Neural crest cell (in vitro differentiated cells): ENCODE results near the gene PIK3R3. TPM values are rescaled to one million over a fixed set of nuclear protein-coding genes. Genes with fewer than 3 reads are reported as not detected.

Experiments
- DNase-seq: peaks from one replicate; pipeline ENCODE4 v3.0.0; 2021; ENCODE audit warnings: low read depth, mixed read lengths, low spot score
- H3K27ac Mint-ChIP-seq: one replicate; pipeline ENCODE4 v1.8.0; 2021; ENCODE audit warnings: mild to moderate bottlenecking, mixed read lengths; ENCODE audit not compliant: unreplicated experiment
- H3K27me3 Mint-ChIP-seq: 2 replicates; pipeline ENCODE4 v1.8.0; 2021; ENCODE audit warnings: low read depth, mild to moderate bottlenecking, mixed read lengths
- H3K36me3 Mint-ChIP-seq: 2 replicates; pipeline ENCODE4 v1.8.0; 2021; ENCODE audit warnings: low read depth, mild to moderate bottlenecking, mixed read lengths
- H3K4me1 Mint-ChIP-seq: 2 replicates; pipeline ENCODE4 v1.8.0; 2021; ENCODE audit warnings: mixed read lengths
- H3K4me3 Mint-ChIP-seq: one replicate; pipeline ENCODE4 v1.8.0; 2021; ENCODE audit warnings: mild to moderate bottlenecking, mixed read lengths
- H3K9me3 Mint-ChIP-seq: 2 replicates; pipeline ENCODE4 v1.8.0; 2021; ENCODE audit warnings: mixed read lengths
- CTCF ChIP-seq: fragments of 200-600 bp; sonication (generic); conservative IDR thresholded peaks from 2 replicates; pipeline ENCODE4 v1.5.0; 2021; ENCODE audit warnings: antibody characterized with exemption, mild to moderate bottlenecking
- total RNA-seq: library from RNA; stranded (reverse); gene quantifications from 2 replicates; pipeline ENCODE4 v1.2.1, GENCODE V29; 2021

Gene PIK3R3
- total RNA-seq, 1 donor from 2014 or later = 92.2 TPM

- Mint-ChIP-seq H3K4me3 (no peak overlapping the region), H3K4me1 (no peaks in the 10 kb centered on the region), H3K36me3 (peaks cover 25% of the 10 kb centered on the region), H3K27ac (no peak overlapping the region), H3K27me3 (no peaks in the 10 kb centered on the region), H3K9me3 (no peaks in the 10 kb centered on the region)
- DNase-seq = no peak
- TF ChIP-seq CTCF = no peak
Observed at GRCh38 chr1:46010611-46011010, 121.8 kb downstream of the PIK3R3 start.

- H3K27me3 Mint-ChIP-seq = no peaks in the 10 kb centered on the region
- no peak overlapping the region for H3K4me3 Mint-ChIP-seq
- no peak for DNase-seq
- no peak for TF ChIP-seq CTCF
- peaks cover 17% of the 10 kb centered on the region for H3K36me3 Mint-ChIP-seq
- H3K4me1 Mint-ChIP-seq = no peaks in the 10 kb centered on the region
- H3K9me3 Mint-ChIP-seq = no peaks in the 10 kb centered on the region
- no peak overlapping the region for H3K27ac Mint-ChIP-seq
Observed at GRCh38 chr1:46008585-46008984, 123.8 kb downstream of the PIK3R3 start.

GRCh38 chr1:46005594-46005993 is 126.8 kb downstream of the PIK3R3 start:
- Mint-ChIP-seq H3K36me3 (peaks cover 15% of the 10 kb centered on the region), H3K4me3 (no peak overlapping the region), H3K9me3 (no peaks in the 10 kb centered on the region), H3K4me1 (no peaks in the 10 kb centered on the region), H3K27ac (no peak overlapping the region), H3K27me3 (no peaks in the 10 kb centered on the region)
- DNase-seq = no peak
- TF ChIP-seq CTCF = no peak

- no peak for DNase-seq
- Mint-ChIP-seq H3K4me3 (no peak overlapping the region), H3K36me3 (peaks cover 13% of the 10 kb centered on the region), H3K27me3 (no peaks in the 10 kb centered on the region), H3K9me3 (no peaks in the 10 kb centered on the region), H3K4me1 (no peaks in the 10 kb centered on the region), H3K27ac (no peak overlapping the region)
- no peak for TF ChIP-seq CTCF
Observed at GRCh38 chr1:46004492-46004891, 127.9 kb downstream of the PIK3R3 start.

GRCh38 chr1:46003315-46003714 is 129.1 kb downstream of the PIK3R3 start:
- DNase-seq = no peak
- Mint-ChIP-seq H3K4me3 (no peak overlapping the region), H3K27me3 (no peaks in the 10 kb centered on the region), H3K4me1 (peaks cover 1% of the 10 kb centered on the region), H3K9me3 (no peaks in the 10 kb centered on the region), H3K36me3 (peaks cover 13% of the 10 kb centered on the region), H3K27ac (no peak overlapping the region)
- no peak for TF ChIP-seq CTCF
